GM12892 (cell line): ENCODE data around the gene CAMTA1.

Source experiments
- DNase-seq: peaks from one replicate; pipeline ENCODE4 v3.0.0; 2011; ENCODE audit not compliant: insufficient read length
- FAIRE-seq: peaks from 2 replicates; lab custom pipeline; 2011; peaks lifted over from hg19 to GRCh38; lab: Jason Lieb, UNC
- POLR2A ChIP-seq: IDR thresholded peaks from 2 replicates; pipeline ENCODE4 v1.6.1; 2011; ENCODE audit warnings: low read depth, low read length, control low read depth
- POLR2AphosphoS5 ChIP-seq: IDR thresholded peaks from 2 replicates; pipeline ENCODE4 v1.6.1; 2011; ENCODE audit warnings: low read depth, low read length, control low read depth
- TAF1 ChIP-seq: IDR thresholded peaks from 2 replicates; pipeline ENCODE4 v1.6.1; 2011; ENCODE audit warnings: low read depth, mild to moderate bottlenecking, control low read depth, low read length, borderline replicate concordance

The CAMTA1 gene

DNA sequence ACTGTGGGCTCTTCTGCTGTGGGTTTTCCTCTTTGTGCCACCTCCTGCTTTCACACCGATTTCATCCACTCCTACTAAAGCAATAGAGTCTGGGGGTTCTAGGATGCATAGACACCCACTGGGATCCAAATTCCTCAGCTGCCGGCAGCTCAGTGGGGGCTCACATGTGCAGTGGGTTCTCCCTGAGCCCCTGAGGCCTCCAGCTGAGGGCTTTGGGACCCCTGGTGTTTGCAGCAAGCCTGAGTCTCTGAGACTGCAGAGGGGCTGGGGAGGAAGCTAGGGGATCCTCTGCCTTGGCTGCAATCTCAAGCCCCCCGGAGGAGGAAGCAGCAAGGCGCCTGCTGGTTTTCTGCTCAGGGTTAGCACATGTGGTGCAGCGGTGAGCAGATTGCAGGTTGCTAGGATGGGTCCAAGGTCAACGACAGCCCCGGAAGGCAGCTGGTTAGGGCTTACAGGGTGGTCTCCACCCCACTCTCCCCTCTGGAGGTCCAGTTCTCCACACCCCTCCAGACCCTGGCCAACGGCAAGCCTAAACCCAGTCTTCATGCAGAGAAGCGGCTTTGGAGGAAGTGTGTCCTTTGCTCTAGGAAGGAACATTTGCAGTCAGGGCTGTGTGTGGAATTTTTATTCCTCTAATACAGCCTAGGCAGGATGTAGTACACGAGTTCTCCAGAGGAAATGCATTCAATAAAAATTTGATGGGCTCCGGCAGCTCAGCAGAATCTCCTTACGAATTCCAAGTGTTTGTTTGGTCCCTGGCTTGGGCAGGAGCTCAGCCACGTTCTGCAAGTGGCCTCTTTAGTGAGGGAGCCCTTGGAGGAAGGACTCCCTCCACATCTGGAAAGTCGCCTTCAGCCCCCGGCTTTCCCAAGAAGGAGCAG is 716.7 kb downstream of the CAMTA1 start:
- no peak for TF ChIP-seq POLR2A
- no peak for TF ChIP-seq POLR2AphosphoS5
- TF ChIP-seq TAF1, result no peak
- FAIRE-seq (no peak), DNase-seq (no peak)

DNA sequence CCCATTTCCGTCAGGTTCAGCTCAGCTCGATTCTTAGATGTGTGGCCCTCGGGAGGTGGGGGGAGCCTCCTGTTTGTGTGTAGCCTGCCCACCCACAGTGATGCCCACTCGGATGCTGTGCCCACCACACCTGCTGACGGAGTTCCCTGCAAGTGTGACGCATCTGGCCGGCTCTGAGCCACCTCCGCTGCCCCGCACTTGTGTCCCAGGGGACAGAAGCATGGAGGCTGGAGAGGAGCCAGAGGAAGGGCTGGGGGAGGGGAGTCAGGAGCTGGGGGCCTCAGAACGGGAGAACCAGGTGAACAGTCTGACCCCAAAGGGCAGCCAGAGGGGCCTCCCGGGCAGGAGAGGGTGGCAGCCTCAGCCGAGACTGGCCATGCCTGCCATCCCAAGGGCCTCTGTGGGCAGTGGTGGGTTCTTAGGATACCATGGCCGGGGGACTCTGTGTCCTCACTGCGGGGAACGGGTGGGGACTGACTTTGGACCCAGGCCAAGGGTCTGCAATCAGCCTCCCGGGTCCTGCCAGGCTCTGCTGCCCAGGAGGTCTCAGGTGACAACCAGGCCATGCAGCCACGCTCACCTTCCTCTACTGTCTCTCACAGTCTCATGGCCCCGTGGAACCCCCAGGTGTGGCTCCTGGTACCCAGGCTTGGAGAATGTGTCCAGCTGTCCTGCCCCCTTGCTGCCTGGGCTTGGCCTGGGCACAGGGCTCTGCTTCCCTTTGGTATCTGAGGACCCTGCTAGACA is 718.6 kb downstream of the CAMTA1 start:
- no peak for TF ChIP-seq POLR2AphosphoS5
- TF ChIP-seq TAF1, result no peak
- TF ChIP-seq POLR2A, result no peak
- FAIRE-seq, result no peak
- no peak for DNase-seq

DNA sequence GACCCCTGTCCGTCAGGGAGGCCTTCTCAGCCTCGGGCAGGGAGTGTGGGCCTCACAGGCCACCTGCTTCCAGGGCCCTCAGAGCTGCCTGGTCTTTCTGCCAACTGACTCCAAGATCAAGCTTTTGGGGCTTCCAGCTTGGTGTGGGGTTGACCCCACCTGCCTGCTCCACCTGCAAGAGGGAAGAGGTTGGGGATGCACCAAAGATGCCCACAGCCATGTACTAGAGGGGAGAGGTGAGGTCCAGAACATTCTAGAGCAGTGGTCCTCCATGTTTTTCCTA is 719.1 kb downstream of the CAMTA1 start:
- TF ChIP-seq POLR2AphosphoS5, result no peak
- TF ChIP-seq TAF1, result no peak
- no peak for TF ChIP-seq POLR2A
- DNase-seq (no peak), FAIRE-seq (no peak)

DNA sequence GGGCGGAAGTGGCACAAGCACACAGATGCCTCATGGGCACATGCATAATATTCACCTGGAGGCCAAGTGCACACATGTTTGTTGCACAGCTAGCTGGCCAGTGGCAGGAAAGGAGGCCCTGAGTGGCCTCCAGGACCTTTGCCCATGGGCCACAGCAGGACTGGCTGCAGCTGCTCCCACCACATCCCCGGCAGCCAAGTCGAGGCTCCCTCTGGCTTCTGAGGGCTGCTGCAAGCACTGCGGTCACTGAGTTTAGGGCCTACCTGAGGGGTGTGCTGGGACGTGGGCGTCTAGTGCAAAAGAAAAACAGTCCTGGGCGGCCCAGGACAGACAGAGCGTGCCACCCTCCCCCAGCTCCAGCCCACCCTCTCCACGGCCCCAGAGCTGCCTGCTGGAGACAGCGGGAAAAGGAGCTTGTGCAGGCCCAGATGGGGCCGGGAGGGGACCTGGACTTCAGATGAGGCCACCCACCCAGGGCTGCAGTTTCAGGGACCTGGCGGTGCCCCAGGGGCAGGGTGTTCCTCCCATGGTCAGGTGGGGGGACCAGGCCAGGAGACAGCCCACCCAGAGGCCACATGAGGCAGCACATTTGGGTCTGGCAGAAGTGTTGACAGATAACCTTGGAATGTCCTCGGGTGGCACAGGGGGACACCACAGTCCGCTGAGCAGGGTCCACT is 720.0 kb downstream of the CAMTA1 start:
- FAIRE-seq, result no peak
- no peak for DNase-seq
- TF ChIP-seq TAF1 (no peak), POLR2A (no peak), POLR2AphosphoS5 (no peak)

DNA sequence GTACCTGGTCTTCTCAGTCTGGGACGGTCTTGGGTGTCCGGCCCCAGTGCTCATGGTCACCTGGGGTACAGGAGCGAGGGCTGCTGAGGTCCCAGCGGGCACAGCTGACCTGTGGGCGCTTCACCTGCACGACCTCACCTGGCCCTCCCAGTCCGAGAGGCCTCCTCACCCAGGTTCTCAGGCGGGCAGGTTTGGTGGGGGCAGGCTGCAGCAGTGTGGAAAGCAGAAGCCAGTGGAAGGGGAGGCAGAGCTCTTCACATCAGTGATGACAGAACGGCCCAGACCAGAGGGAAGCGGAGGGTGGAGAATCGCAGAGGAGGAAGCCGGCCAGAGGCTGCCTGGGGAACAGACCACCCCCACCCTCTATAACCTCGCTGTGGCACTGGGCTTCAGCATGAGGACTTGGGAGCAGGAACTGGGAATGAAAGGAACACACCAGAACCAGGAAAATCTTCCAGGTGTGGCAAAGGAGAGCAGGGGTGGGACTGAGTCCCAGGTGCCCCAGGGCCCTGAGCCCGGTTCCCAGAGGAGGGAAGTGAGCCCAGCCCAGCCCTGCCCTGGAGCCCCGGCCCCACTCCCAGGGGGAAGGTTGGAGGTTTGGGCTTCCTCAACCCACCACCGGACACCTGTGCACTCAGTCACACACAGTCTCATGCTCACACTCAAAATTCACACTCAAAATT is 720.7 kb downstream of the CAMTA1 start:
- TF ChIP-seq POLR2A (no peak), TAF1 (no peak), POLR2AphosphoS5 (no peak)
- DNase-seq (no peak), FAIRE-seq (no peak)

DNA sequence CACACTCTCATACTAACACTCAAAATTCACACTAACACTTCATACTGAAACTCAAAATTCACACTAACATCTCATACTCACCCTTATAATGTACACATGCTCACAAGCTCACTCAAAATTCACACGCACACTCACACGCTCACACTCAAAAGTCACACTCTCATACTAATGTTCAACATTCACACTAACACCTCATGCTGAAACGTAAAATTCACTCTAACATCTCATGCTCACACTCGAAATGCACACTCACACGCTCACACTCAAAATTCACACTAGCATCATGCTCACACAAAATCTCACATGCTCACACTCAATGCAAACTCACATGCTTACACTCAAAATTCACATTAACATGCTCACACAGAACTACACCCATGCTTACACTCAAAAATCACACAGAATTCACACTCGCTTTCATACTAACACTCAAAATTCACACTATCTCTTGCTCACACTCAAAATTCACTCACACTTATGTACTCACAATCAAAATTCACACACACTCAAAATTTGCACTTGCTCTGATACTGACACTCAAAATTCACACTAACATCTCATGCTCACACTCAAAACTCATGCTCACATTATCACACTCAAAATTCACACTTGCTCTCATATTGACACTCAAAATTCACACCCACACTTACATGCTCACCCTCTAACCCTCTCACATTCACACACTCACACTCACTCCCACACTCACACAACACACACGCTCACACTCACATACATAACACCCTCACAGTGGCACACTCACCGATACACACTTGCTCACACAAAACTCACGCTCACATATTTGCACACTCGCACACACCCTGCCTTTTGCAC is 721.4 kb downstream of the CAMTA1 start:
- TF ChIP-seq POLR2AphosphoS5 (no peak), TAF1 (no peak), POLR2A (no peak)
- FAIRE-seq, result no peak

DNA sequence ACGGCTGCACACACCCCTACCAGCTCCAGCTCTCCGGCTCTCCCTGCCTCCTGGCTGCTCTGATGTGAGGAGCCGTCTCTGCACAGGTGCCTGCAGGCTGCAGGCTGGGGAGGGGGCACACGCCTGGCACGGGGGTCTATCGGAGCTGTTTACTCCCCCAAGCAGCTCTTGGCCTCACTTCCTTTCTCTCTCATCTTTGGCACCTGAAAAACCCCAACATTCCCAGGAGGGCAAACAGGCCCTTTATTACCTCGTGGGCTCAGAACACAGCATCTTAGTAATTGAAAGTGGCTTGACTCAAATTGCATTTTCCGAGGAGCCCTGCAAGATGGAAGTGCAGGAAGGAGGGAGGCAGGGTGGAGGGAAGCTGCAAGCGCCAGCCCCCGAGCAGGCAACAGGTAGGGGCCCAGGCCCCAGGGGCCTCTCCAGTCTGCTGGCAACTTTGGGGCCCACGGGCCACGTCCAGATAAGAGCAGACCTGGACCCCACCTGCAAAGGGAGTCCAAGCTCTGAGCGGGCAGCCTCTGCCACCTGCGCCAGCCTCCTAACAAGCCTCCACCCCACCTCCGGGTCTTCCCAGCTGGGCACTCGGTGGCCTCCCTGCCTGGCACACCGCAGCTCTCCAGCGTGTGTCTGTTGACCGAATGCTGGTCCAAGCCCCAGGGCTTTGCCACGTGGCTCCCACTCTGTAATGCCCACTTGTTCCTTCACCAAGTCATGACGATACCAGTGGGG is 722.2 kb downstream of the CAMTA1 start:
- no peak for FAIRE-seq
- no peak for DNase-seq
- no peak for TF ChIP-seq POLR2AphosphoS5
- TF ChIP-seq POLR2A, result no peak
- TF ChIP-seq TAF1, result no peak

More for the DNA sequence above, 721.4 kb downstream of the CAMTA1 start:
- no peak for DNase-seq

DNA sequence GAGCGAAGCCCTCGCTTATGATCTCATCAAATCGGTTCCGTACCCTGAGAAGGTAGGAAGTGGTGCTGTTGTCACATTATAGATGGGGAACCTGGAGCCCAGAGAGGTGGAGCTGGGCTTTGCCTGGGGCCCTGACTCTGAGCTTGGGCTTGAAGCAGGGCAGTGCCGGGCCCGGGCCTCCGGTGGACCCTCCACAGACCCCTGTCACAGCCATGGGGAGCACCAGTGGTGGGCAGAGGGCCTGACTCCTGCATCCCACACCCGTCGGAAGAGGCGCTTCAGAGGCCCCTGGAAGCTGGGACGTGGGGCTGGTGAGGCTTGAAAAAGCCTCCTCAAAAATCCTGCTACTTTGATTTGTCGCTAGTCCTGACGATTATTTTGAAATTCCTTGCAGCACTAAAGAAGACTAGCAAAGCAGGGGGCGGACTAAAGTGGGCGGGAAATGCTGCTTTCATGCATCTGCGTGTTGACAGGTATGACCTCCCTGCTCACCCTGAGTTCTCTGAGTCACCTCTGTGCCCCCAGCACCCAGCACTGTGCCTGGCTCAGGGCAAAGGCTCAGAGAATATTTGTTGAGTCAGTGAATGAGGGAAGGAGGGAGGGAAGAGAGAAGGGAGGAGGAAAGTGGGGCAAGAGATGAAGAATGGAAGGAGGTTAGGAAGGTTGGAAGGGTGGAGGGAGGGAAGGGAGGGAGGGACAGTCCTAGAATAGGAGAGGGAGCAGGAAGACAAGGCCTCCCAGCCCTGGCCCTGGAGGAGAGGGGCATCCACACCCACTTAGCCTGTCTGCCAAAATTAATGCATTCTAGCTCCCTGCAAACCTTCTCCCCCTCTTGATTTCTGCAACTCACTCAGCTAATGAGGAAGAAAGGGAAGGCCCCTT is 723.0 kb downstream of the CAMTA1 start:
- DNase-seq, result no peak
- TF ChIP-seq TAF1 (no peak), POLR2AphosphoS5 (no peak), POLR2A (no peak)
- no peak for FAIRE-seq

DNA sequence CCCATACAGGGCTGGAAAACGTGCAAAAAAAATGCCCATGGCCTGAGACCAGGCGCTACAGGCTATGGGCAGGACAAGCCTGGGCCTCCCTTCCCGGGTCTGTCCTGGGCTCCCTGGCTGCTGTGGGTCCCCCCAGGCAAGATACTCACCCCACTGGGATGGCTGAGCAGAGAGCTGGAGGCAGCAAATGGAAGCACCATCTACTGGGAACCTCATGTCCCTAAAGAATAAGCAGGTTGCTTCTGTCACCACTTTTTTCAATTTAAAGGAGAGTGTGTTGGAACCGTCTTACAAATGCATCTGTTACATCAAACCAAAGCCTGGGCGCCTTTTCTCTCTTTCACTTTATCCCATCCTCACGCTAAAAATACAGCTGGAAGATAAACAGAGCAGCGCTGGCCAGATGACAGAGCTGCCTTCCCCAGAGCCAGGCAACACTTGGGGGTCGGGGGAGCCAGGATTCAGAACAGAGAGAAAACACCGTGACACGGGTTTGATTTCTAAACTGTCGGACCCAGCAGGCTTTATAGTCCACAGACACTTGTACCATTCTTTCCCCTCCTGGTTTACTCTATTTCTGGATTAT is 723.8 kb downstream of the CAMTA1 start:
- TF ChIP-seq TAF1 (no peak), POLR2AphosphoS5 (no peak), POLR2A (no peak)
- DNase-seq (no peak), FAIRE-seq (no peak)
